CD1c-positive myeloid dendritic cell (primary cell): ENCODE measurements around the gene A2M.
A peak's percentile ranks its signal among the peaks of the same experiment; 100 is the strongest.

Experiments
- DNase-seq: peaks from one replicate; pipeline ENCODE4 v3.0.0-alpha.2; 2016; ENCODE audit errors: extremely low spot score

Gene A2M

GRCh38 chr12:9073076-9073475, 42.6 kb downstream of the A2M start:
- DNase-seq, result no peak

GRCh38 chr12:9072481-9073038, 43.2 kb downstream of the A2M start:
- no peak for DNase-seq

- DNase-seq, result no peak
Measured at GRCh38 chr12:9071969-9072368, 43.8 kb downstream of the A2M start.

- DNase-seq, result no peak
Measured at GRCh38 chr12:9071518-9071917, 44.2 kb downstream of the A2M start.

GRCh38 chr12:9070351-9070750, 45.4 kb downstream of the A2M start:
- no peak for DNase-seq

GRCh38 chr12:9068600-9068999, 47.1 kb downstream of the A2M start:
- no peak for DNase-seq

- no peak for DNase-seq
Measured at GRCh38 chr12:9068086-9068485, 47.6 kb downstream of the A2M start.

GRCh38 chr12:9066755-9067423, 48.8 kb downstream of the A2M start:
- no peak for DNase-seq

GRCh38 chr12:9066183-9066623, 49.5 kb downstream of the A2M start:
- DNase-seq, result no peak

- no peak for DNase-seq
Measured at GRCh38 chr12:9065607-9065856, 50.2 kb downstream of the A2M start.

GRCh38 chr12:9064815-9065606, 50.7 kb downstream of the A2M start:
- no peak for DNase-seq

- DNase-seq, result peak; percentile 54
Measured at GRCh38 chr12:9064201-9064814, 51.4 kb downstream of the A2M start.

GRCh38 chr12:9052610-9053009, 63.1 kb downstream of the A2M start:
- no peak for DNase-seq

- DNase-seq, result peak; percentile 64
Measured at GRCh38 chr12:9051158-9051550, 64.6 kb downstream of the A2M start.

GRCh38 chr12:9050521-9051157, 65.1 kb downstream of the A2M start:
- no peak for DNase-seq

- DNase-seq, result peak; percentile 73
Measured at GRCh38 chr12:9049520-9050133, 66.1 kb downstream of the A2M start.

- no peak for DNase-seq
Measured at GRCh38 chr12:9048930-9049329, 66.8 kb downstream of the A2M start.

GRCh38 chr12:9047105-9047504, 68.6 kb downstream of the A2M start:
- DNase-seq, result no peak

GRCh38 chr12:9043766-9044165, 72.0 kb downstream of the A2M start:
- DNase-seq, result no peak

- no peak for DNase-seq
Measured at GRCh38 chr12:9041321-9041720, 74.4 kb downstream of the A2M start.

GRCh38 chr12:9040484-9041186, 75.1 kb downstream of the A2M start:
- DNase-seq, result no peak
